H1 (cell line): ENCODE results near the gene CLEC16A. TPM values are rescaled to one million over a fixed set of nuclear protein-coding genes. Genes with fewer than 3 reads are reported as not detected.

Source experiments
- ATF2 ChIP-seq: IDR thresholded peaks from 2 replicates; pipeline ENCODE4 v1.6.1; 2012; ENCODE audit warnings: low read length, inconsistent platforms
- BCL11A ChIP-seq, 2 experiments: IDR thresholded peaks; one replicate each; pipeline ENCODE4 v1.6.1; 2011; ENCODE audit warnings: low read depth in 2 of 2, low read length in 2 of 2, mild to moderate bottlenecking in 2 of 2
- BRCA1 ChIP-seq: IDR thresholded peaks from 2 replicates; pipeline ENCODE4 v1.6.1; 2012; ENCODE audit warnings: low read depth, low read length, improper control_type of control experiment
- CHD7 ChIP-seq: fragments of 300-600 bp; sonication (generic); IDR thresholded peaks from 2 replicates; pipeline ENCODE4 v1.7.1; 2012; ENCODE audit warnings: low read length, moderate library complexity, mild to moderate bottlenecking, inconsistent platforms; ENCODE audit not compliant: insufficient replicate concordance
- CTCF ChIP-seq, 3 experiments: IDR thresholded peaks; 1 replicate in 2 of 3; 2 replicates in 1 of 3; pipeline versions ENCODE4 v1.5.1 to v1.6.1; 2011; ENCODE audit warnings: low read length in 3 of 3, mild to moderate bottlenecking in 3 of 3, inconsistent platforms in 2 of 3, low read depth in 1 of 3, moderate library complexity in 1 of 3; ENCODE audit not compliant: insufficient read depth in 1 of 3; ENCODE audit errors: control extremely low read depth in 1 of 3
- JUND ChIP-seq: IDR thresholded peaks from 2 replicates; pipeline ENCODE4 v1.6.1; 2011; ENCODE audit warnings: mild to moderate bottlenecking, improper control_type of control experiment, low read length
- NRF1 ChIP-seq: IDR thresholded peaks from 2 replicates; pipeline ENCODE4 v1.6.1; 2011; ENCODE audit warnings: mild to moderate bottlenecking, low read depth, low read length, improper control_type of control experiment
- polyA plus RNA-seq, 7 experiments: library from polyadenylated mRNA; depleted of rRNA in 3 of 7; stranded (reverse) in 5 of 7; unstranded in 2 of 7; fragments of >200 nt in 5 of 7; fragments of 200-250 nt in 2 of 7; gene quantifications; 1 replicate in 5 of 7; 2 replicates in 1 of 7; 4 replicates in 1 of 7; pipeline versions ENCODE4 v1.2.1 to v1.2.3, GENCODE V29; 2011 to 2013; ENCODE audit warnings: missing spikeins in 2 of 7, mixed read lengths in 2 of 7
- total RNA-seq: library from RNA; stranded (reverse); fragmentation: NEBNext Ultra II Directional; extraction: Animal tissue kit (Norgen Biotek cat#: 25700); gene quantifications from 2 replicates; pipeline ENCODE4 v1.2.1, GENCODE V29; 2021

CLEC16A gene
- total and polyA plus RNA-seq, 2 of the 8 experiments (the other 6 are each of a cell fraction or from before 2014, with no cell fraction given) = 7.6 to 19.3 TPM

GRCh38 chr16:11004351-11004750, 60.0 kb downstream of the CLEC16A start (continued):
- TF ChIP-seq CHD7 = no peak
- TF ChIP-seq JUND = no peak
- TF ChIP-seq ATF2 = no peak
- TF ChIP-seq BRCA1 = no peak
- no peak for TF ChIP-seq NRF1
- TF ChIP-seq CTCF (IDR thresholded peaks at IDR 0.05; ENCODE audit: control extremely low read depth in 1 of 3, insufficient read depth in 1 of 3, low read depth in 1 of 3, low read length in 3 of 3) = no peak
- TF ChIP-seq BCL11A (IDR thresholded peaks at IDR 0.05; ENCODE audit: low read depth in 2 of 2, low read length in 2 of 2) = no peak
